Activated naive CD4-positive, alpha-beta T cell treated with anti-CD3 and anti-CD28 coated beads, Interleukin-2, amount 50 U/mL, for 24 hours (primary cell): ENCODE data around the gene WFS1.

Experiments used
- H3K27ac Mint-ChIP-seq: one replicate; pipeline ENCODE4 v1.8.0; 2021; ENCODE audit warnings: mild to moderate bottlenecking, mixed read lengths
- H3K27me3 Mint-ChIP-seq: one replicate; pipeline ENCODE4 v1.8.0; 2021; ENCODE audit warnings: mixed read lengths
- H3K36me3 Mint-ChIP-seq: one replicate; pipeline ENCODE4 v1.8.0; 2021; ENCODE audit warnings: mixed read lengths
- H3K4me1 Mint-ChIP-seq: one replicate; pipeline ENCODE4 v1.8.0; 2021; ENCODE audit warnings: mixed read lengths
- H3K4me3 Mint-ChIP-seq: one replicate; pipeline ENCODE4 v1.8.0; 2021; ENCODE audit warnings: mild to moderate bottlenecking, mixed read lengths
- H3K9me3 Mint-ChIP-seq: one replicate; pipeline ENCODE4 v1.8.0; 2021; ENCODE audit warnings: mixed read lengths

WFS1 gene

DNA sequence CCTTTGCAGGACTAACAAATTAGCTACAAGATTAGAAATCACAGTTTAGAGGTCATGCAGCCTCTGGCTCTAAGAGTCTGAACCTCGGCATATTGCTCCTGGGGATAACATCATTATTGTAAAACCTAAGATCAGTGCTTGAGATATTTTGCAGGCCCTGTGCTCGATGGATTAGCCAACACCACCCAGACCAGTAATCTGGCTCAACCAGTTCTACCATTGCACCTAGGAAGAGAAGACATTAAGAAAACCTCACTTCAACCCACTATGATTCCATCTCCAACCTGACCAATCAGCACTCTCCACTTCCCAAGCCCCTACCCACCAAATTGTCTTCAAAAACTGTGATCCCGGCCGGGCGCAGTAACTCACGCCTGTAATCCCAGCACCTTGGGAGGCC lies 43.6 kb downstream of the WFS1 start:
- Mint-ChIP-seq H3K9me3 (no peaks in the 10 kb centered on the region), H3K27me3 (peaks cover 39% of the 10 kb centered on the region), H3K36me3 (no peaks in the 10 kb centered on the region), H3K4me3 (no peak overlapping the region), H3K4me1 (peaks cover 4% of the 10 kb centered on the region), H3K27ac (no peak overlapping the region)

DNA sequence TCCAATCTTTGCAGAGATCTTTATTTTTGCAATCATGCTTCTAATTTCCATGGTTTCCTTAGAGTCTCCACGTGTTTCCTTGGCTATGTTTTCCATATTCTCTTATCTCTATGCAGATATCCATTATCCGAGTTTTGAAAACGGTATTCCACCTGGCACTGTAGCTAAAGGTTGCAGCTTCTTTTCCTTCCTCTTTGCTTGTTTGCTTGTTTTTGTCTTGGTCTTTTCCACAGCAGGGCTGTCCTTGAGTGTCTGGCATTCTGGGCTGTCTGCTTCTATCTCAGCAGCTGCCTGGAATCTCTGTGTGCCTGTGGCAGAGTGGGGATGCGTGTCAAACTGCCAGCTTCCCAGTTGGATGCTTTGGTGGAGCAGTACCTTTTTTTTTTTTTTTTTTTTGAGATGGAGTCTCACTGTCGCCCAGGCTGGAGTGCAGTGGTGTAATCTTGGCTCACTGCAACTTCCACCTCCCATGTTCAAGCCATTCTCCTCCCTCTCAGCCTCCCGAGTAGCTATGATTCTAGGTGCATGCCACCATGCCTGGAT lies 46.9 kb downstream of the WFS1 start:
- no peak overlapping the region for H3K4me3 Mint-ChIP-seq
- no peak overlapping the region for H3K27ac Mint-ChIP-seq
- H3K36me3 Mint-ChIP-seq: no peaks in the 10 kb centered on the region
- H3K27me3 Mint-ChIP-seq: peaks cover 26% of the 10 kb centered on the region
- H3K4me1 Mint-ChIP-seq: no peaks in the 10 kb centered on the region
- no peaks in the 10 kb centered on the region for H3K9me3 Mint-ChIP-seq

DNA sequence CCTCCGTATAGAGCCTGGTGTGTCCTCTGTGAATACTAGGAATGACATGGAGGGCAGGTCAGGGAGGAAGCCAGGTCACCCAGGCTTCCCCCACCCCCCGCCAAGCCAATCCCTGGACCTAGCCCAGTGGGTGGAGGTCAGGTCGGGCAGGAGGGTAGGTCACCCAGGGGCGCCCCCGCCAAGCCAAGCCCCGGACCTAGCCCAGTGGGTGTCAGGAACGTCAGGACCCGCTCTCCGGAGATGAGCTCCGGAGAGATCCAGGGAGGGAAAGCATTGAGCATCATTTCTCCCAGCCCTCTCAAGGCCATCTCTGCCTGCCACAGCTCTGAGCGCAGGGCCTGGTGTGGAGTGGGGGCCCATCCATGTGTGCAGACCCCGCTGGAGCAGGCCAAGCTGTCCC lies 48.6 kb downstream of the WFS1 start:
- H3K9me3 Mint-ChIP-seq: no peaks in the 10 kb centered on the region
- no peaks in the 10 kb centered on the region for H3K36me3 Mint-ChIP-seq
- no peaks in the 10 kb centered on the region for H3K4me1 Mint-ChIP-seq
- no peak overlapping the region for H3K27ac Mint-ChIP-seq
- no peak overlapping the region for H3K4me3 Mint-ChIP-seq
- peaks cover 19% of the 10 kb centered on the region for H3K27me3 Mint-ChIP-seq

DNA sequence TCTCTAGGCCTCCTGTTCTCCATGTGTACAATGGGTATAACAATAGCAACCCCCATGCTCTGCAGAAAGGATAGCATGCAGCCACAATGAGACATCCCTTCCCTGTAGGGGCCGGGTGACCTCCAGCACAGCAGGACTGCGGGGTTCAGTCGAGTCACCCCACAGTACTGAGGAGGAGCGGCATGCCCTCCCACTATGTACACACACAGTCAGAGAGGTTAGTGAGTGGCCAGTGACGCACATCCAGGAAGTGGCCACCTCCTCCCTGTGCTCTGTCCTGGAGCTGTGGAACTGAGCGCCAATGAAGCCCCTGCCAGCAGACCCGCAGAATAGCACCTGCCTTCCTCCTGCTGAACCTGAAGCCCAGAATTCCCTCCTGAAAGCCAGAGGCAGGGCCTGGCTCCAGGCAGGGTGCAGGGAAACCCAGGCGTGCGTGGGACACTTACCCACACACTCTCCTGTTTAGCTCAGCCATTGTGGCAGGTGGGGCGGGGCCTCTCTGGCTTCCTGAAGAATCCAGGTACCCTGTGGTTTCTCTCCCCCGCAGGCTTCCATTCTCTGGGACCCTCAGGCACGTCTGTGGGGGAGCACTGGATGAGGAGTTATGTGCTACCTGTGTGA lies 50.0 kb downstream of the WFS1 start:
- no peak overlapping the region for H3K4me3 Mint-ChIP-seq
- no peaks in the 10 kb centered on the region for H3K9me3 Mint-ChIP-seq
- H3K27me3 Mint-ChIP-seq: peaks cover 15% of the 10 kb centered on the region
- H3K27ac Mint-ChIP-seq: no peak overlapping the region
- H3K36me3 Mint-ChIP-seq: no peaks in the 10 kb centered on the region
- no peaks in the 10 kb centered on the region for H3K4me1 Mint-ChIP-seq

DNA sequence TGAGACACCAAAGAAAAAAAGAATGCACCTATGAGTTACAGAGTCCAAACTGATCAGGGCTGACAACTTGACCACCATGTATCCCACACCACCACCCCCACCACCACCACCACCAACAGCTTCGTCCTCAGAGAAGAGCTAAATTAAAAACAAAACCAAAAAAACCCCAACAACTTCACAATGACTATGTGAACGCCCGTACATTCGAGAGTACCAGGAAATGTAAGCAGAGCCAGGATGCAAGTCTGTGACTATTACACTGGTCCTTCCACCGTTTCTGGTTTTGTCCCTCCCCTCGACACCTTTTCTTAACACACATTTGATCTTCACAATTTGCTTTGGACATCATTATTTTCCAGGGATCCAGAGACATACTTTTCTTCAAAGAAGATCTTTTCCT lies 51.0 kb downstream of the WFS1 start:
- Mint-ChIP-seq H3K9me3 (no peaks in the 10 kb centered on the region), H3K27ac (no peak overlapping the region), H3K4me1 (no peaks in the 10 kb centered on the region), H3K36me3 (no peaks in the 10 kb centered on the region), H3K27me3 (peaks cover 15% of the 10 kb centered on the region), H3K4me3 (no peak overlapping the region)

DNA sequence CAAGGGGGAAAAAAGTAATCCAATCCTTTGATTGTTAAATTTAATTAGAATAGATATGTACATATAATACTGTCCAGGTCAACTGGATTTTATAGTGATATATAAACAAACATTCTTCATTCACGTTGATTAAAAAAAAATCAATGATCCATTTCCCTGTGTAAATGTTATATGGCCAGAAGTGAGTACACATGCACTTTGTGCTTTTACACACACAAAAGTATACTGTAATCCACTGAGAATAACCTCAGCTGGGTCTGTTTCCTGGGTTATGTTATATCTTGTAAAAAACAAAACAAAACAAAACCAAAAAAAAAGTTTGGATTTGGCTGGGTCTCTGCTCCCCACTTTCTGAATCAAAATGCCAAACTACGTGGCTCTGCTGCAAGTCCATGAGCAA lies 51.7 kb downstream of the WFS1 start:
- Mint-ChIP-seq H3K27me3 (peaks cover 18% of the 10 kb centered on the region), H3K4me3 (no peak overlapping the region), H3K27ac (no peak overlapping the region), H3K9me3 (no peaks in the 10 kb centered on the region), H3K36me3 (no peaks in the 10 kb centered on the region), H3K4me1 (no peaks in the 10 kb centered on the region)

DNA sequence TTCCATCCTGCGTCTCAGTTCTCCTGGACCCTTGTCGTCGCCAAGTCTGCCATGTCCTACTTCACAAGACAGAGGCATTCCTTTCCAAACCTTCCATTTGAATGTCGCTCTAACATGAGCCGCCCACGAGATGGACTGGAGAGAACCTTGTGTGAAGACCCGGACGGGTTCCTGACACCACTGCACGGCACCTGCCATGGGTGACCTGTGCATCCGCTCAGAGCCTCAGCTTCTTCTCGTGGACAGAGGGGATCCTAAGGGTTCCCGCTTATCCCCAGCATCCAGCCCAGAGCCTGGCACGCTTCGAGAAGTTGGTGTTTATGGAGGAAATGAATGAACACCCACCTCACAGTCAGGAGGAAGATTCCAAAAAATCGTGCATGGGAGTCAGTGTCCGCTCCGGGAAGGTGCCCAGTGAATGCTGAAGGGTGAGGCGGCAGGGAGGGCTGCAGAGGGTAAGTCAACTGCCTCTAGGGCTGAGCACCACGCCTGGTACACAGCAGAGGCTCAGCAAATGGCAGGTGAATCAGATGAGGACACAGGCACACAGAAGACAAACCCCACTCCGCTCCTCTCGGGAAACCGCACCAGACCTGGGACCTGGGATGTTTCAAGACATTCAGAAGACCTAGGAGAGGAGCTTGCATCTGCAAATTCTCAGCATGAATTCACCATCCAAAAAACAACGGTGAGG lies 52.6 kb downstream of the WFS1 start:
- H3K27ac Mint-ChIP-seq: no peak overlapping the region
- H3K9me3 Mint-ChIP-seq: no peaks in the 10 kb centered on the region
- H3K4me1 Mint-ChIP-seq: no peaks in the 10 kb centered on the region
- H3K27me3 Mint-ChIP-seq: peaks cover 16% of the 10 kb centered on the region
- H3K4me3 Mint-ChIP-seq: no peak overlapping the region
- no peaks in the 10 kb centered on the region for H3K36me3 Mint-ChIP-seq

DNA sequence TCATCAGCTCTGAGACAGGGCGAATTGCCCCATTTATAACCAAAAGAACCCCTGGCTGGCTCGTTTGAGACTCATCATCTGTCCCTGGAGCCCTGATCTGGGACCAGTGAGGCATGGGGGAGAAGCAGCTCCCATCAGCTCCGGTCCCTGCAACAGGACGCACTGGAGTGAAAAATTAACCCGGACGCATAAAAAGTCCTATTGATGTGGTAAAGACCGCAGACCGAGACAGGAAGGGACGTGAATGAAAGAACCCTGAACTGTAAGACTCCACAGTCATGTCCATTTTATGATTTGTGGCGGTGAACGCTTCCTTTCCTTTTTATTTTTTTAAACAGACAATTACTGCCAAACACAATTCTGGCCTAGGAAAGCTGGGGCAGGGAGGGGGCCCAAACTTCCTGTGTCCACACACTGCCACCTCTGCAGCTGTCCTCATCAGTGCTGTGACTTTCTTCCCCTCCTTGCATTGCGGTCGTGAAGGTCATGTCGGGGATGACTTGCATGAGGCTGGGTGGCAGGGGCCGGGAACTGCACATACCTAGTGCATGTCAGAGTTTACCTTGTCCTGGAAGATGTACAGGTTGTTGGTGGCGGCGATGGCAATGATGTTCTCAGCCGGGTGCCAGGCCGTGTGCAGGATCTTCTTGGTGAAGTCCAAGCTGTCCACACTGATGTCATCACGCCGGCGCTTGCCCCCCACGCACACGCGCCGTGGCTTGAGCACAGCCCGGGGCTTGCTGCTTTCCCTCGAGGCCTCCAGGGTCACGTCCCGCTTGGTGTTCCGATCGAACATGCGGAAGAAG lies 53.3 kb downstream of the WFS1 start:
- H3K9me3 Mint-ChIP-seq: no peaks in the 10 kb centered on the region
- H3K36me3 Mint-ChIP-seq: no peaks in the 10 kb centered on the region
- H3K27ac Mint-ChIP-seq: no peak overlapping the region
- H3K4me1 Mint-ChIP-seq: no peaks in the 10 kb centered on the region
- H3K27me3 Mint-ChIP-seq: peaks cover 15% of the 10 kb centered on the region
- H3K4me3 Mint-ChIP-seq: no peak overlapping the region

DNA sequence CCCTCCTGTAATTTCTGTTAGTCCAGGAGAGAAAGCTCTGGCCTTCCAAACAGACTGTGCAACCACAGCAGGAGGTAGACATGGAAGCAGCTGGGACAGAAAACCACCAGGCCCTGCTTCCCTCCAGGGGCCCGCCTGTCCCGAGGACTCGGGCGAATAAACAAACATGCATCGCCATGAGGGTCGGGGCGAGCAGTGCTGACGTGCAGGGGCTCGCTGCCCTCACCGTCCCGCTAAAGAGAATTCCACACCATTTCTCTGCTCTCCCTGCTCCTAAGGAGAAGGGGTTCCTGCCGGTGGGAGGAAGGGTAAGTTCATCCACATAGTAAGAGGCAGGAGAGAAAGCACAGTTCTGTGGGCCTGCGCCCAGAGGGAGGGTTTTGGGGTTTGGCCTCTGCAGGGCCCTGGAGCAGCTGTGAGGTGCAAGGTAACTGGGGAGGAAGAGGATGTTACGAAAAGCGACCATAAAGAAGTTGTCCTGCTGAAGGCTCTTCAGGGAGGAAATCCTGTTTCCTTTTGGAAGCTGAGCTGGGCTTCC lies 54.9 kb downstream of the WFS1 start:
- Mint-ChIP-seq H3K4me1 (no peaks in the 10 kb centered on the region), H3K36me3 (no peaks in the 10 kb centered on the region), H3K27me3 (peaks cover 17% of the 10 kb centered on the region), H3K4me3 (no peak overlapping the region), H3K27ac (no peak overlapping the region), H3K9me3 (no peaks in the 10 kb centered on the region)

DNA sequence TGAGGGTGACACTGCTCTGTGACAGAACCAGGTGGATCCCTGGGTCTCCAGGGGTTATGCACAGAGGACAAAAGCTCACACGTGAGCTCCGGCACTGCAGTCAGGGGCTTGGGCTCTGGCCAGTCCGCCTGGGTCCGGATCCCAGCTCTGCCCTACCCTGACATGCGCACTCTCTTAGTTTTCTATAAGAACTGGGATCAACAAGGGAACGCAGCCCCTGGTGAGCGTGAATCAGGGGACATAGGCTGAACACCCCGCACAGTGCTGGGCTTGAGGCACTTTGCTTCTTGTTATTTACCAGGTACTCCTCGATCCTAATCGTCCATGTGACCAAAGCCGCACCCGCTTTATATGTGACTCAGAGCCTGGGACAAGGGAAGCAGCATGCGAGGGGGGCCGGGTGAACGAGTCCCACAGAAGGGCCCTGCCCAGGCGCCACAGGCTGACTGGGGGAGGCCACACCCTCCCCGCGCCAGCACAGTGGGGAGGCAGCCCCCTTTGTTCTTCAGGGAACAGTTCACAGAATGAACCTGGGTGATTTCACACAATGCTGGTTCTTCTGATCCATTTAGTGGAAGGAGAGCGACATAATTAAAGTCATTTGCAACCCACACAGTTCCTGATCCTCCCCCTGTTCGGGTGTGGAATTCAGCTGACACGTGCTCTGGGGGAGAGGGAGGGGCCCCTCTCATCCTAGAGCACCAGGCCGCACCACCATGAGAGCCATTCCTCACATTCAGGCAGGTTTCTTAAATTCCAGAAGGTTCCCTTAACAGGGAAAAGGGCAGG lies 55.5 kb downstream of the WFS1 start:
- no peak overlapping the region for H3K4me3 Mint-ChIP-seq
- no peaks in the 10 kb centered on the region for H3K36me3 Mint-ChIP-seq
- no peaks in the 10 kb centered on the region for H3K9me3 Mint-ChIP-seq
- H3K27me3 Mint-ChIP-seq: peaks cover 15% of the 10 kb centered on the region
- H3K4me1 Mint-ChIP-seq: no peaks in the 10 kb centered on the region
- no peak overlapping the region for H3K27ac Mint-ChIP-seq

DNA sequence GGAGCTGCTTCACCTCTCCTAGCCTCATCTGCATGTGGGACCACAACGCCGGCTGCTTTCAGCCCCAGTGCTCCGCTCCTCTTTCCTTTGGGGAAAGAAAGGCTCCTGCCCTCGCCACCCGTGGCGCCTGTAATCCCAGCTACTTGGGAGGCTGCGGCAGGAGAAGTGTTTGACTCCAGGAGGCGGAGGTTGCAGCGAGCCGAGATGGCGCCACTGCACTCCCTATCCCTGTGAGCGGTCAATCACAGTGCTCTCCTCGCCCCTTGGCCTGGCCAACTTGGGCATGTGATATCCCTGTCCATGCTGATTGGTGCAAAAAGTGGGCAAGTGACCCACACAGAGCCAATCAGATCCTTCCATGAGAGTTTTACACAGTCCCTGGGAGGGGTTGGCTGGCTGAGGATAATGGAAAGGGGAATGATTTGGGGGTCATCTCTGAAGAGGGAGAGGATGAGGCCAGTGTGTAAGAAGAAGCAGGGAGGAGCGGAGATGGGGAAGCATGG lies 56.2 kb downstream of the WFS1 start:
- Mint-ChIP-seq H3K27ac (no peak overlapping the region), H3K4me1 (no peaks in the 10 kb centered on the region), H3K4me3 (no peak overlapping the region), H3K36me3 (no peaks in the 10 kb centered on the region), H3K27me3 (peaks cover 12% of the 10 kb centered on the region), H3K9me3 (no peaks in the 10 kb centered on the region)

DNA sequence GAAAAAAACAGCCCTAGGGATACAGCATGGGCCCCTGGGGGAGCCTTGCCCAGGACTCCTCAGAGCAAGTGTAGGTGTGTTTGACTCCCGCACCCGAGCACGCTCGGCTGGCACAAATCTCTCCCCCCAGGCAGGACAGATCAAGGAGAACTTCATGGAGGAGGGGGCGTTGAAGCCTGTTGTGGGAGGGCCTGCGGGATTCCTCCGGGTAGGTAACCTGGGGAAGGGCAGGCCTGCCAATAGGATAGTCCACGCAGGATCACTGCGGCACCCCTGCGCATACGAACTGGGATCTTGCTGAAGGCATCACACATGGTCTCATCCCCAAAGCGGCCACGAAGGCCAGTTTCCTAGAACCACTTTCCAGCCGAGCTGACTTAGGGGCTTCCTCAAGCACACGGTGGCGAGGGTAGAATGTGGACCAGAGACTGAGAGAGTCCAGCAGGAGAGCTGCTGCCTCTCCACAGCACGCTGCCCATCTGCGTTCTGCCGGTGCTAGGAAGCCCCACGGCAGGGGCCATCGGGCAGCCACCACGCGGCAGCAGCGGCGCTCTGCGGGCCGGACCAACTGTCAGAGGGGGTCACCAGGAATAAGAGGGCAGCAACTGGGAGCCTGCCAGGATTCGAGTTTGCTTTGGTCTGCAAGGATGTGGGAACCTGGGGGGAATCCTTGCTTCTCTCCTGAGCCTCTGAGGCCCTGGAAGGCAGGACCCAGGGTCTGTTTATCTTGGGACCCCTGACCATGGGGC lies 56.8 kb downstream of the WFS1 start:
- Mint-ChIP-seq H3K27ac (no peak overlapping the region), H3K9me3 (no peaks in the 10 kb centered on the region), H3K27me3 (peaks cover 14% of the 10 kb centered on the region), H3K4me3 (no peak overlapping the region), H3K36me3 (no peaks in the 10 kb centered on the region), H3K4me1 (no peaks in the 10 kb centered on the region)

DNA sequence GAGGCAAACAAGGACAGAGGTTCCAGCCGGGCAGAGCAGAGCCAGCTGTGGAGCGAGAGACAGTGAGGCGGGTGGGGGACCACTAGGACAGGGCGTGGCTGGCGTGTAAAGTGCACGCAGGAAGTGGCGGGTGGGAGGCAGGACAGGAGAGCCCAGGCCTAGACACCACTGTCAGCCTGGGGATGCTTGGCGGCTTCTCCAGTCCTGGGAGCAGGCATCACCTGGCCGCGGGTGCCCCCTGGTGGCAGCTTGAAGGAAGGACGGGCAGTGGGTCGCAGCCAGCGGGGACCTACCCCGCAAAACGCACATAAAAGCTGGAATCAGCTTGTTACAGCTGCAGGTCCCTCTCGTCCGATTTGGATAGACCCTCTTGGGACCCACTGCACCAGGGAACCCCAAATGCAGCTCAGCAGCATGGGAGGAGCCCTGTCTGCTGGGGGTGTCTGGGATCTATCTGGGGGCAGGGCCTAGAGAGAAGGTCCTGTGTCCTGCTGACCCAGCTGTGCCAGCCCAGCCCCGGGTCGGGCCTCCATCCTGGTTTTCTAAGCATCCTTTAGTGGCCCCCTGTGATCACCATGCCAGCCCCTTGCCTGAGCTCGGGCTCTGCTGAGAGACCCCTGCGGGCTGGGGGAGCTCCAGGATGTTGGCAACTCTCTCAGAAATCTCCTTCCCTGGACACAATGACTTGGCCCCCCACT lies 57.7 kb downstream of the WFS1 start:
- H3K9me3 Mint-ChIP-seq: no peaks in the 10 kb centered on the region
- no peaks in the 10 kb centered on the region for H3K36me3 Mint-ChIP-seq
- H3K27ac Mint-ChIP-seq: no peak overlapping the region
- peaks cover 14% of the 10 kb centered on the region for H3K27me3 Mint-ChIP-seq
- no peak overlapping the region for H3K4me3 Mint-ChIP-seq
- H3K4me1 Mint-ChIP-seq: no peaks in the 10 kb centered on the region

DNA sequence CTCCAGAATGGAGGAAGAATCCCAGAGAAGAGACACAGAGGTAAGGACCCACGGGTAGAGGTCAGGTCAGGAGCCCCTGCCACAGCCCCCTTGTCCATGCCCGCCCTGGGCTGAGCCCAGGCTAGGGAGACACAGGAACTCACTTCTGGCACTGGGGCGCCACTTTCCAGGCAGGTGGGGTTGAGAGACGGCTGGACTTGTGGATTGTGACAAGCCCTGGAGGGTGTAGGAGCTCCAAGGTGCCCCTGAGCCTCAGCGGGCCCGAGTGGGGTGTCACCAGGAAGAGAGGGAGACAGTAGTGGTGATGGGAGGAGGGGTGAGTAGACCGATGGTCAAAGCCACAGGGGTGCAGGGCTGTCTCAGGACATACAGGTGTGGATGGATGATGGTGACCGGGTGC lies 58.9 kb downstream of the WFS1 start:
- H3K27me3 Mint-ChIP-seq: peaks cover 13% of the 10 kb centered on the region
- H3K4me3 Mint-ChIP-seq: no peak overlapping the region
- H3K9me3 Mint-ChIP-seq: no peaks in the 10 kb centered on the region
- no peaks in the 10 kb centered on the region for H3K36me3 Mint-ChIP-seq
- no peak overlapping the region for H3K27ac Mint-ChIP-seq
- no peaks in the 10 kb centered on the region for H3K4me1 Mint-ChIP-seq
